MM.1S (cell line): Measurements from ENCODE around the gene KLHL21.

ENCODE experiments used
- EZH2 ChIP-seq: fragments of 300-600 bp; sonication (generic); optimal IDR thresholded peaks from 2 replicates; pipeline ENCODE3; 2017; ENCODE audit warnings: low read depth, mild to moderate bottlenecking, antibody characterized with exemption, low read length, mixed read lengths
- EZH2phosphoT487 ChIP-seq: fragments of 300-600 bp; sonication (generic); IDR thresholded peaks from 2 replicates; pipeline ENCODE4 v1.6.1; 2018; ENCODE audit warnings: antibody characterized with exemption, low read length
- TF ChIP-seq, protein P1 (sequence below): fragments of 300-600 bp; sonication (generic); IDR thresholded peaks from 2 replicates; pipeline ENCODE4 v1.5.1; 2016; ENCODE audit warnings: antibody characterized with exemption, low read length, mixed read lengths

GRCh38 chr1:6613361-6614018, 10.8 kb upstream of the KLHL21 start, which contains the start of gene PHF13:
- no peak for TF ChIP-seq EZH2
- TF ChIP-seq, protein P1, sequence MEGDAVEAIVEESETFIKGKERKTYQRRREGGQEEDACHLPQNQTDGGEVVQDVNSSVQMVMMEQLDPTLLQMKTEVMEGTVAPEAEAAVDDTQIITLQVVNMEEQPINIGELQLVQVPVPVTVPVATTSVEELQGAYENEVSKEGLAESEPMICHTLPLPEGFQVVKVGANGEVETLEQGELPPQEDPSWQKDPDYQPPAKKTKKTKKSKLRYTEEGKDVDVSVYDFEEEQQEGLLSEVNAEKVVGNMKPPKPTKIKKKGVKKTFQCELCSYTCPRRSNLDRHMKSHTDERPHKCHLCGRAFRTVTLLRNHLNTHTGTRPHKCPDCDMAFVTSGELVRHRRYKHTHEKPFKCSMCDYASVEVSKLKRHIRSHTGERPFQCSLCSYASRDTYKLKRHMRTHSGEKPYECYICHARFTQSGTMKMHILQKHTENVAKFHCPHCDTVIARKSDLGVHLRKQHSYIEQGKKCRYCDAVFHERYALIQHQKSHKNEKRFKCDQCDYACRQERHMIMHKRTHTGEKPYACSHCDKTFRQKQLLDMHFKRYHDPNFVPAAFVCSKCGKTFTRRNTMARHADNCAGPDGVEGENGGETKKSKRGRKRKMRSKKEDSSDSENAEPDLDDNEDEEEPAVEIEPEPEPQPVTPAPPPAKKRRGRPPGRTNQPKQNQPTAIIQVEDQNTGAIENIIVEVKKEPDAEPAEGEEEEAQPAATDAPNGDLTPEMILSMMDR = no peak
- no peak for TF ChIP-seq EZH2phosphoT487
